Fibroblast of upper back skin (primary cell): ENCODE data around the gene TESMIN.
A peak's percentile ranks its signal among the peaks of the same experiment; 100 is the strongest.

Source experiments
- DNase-seq: peaks from one replicate; pipeline ENCODE4 v3.0.0-alpha.2; 2013

TESMIN gene

DNA sequence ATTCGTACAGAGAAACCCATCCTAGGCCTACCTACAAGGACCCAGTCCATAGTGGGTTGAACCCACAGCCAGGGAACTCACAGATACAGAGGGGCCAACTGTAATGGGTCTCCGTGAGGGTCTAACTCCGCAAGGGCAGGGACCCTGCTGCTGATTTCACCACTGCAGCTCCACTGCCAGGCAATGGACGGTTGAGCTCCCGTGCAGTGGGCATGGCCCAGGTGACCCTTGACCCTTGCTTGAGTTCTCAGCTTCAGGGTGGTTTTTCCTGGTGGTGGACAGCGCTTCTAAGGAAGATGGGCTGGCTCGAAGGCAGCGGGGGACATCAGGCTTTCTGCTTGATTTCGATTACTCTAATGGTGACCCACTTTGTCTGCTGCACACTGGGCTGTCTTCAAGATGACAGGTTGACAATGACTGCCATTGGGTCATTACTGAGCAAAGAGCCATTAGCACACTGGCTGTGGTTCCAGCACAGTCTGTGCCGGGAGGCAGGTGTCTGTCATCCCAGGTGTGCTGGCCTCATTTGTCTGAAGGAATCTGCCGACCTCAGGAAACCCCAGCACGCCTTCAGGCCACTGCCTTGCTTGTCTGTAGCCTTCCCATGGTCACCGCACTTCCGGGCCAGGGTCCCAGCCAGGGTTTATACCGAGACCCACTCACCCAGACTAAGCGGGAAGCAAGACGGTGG is 70.6 kb downstream of the TESMIN start:
- DNase-seq: no peak

DNA sequence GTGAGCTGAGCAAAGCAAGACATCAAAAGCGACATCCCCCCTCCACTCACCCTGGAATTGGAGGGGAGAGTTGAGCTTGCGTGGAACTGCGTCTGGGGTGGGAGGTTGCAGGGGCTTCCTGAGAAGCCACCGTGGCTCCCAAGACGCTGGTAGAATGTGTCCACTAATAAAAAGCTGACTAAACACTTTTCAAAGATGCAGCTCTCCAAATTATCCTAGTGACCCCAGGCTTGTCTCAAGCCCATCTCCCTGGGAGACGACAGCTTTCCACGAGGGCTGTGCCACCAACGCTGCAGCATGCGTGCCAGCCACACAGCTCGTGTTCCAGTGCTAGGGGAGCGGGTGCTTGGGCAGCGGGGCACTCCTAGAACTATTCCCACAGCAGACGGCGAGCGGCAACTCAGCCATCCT is 73.3 kb downstream of the TESMIN start:
- no peak for DNase-seq

DNA sequence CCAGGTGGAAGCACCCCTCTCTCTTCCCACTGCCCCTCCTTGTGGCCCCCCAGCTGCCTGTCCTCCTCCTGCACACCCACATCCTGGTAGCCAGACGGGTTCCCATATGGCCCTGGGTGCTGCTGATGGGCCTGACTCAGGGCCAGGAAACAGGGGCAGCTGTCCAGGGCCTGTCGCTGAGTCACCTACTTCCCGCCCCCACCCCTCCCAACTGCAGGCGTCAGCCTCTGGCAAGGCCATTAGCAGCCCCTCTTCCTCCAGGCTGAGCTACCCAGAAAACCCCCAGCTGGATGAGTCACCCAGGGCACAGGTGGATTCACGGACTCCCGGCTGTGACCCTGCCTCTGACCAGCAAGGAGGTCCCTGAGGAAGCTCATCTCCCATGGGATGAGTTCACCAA is 73.9 kb downstream of the TESMIN start:
- peak; percentile 76 for DNase-seq

DNA sequence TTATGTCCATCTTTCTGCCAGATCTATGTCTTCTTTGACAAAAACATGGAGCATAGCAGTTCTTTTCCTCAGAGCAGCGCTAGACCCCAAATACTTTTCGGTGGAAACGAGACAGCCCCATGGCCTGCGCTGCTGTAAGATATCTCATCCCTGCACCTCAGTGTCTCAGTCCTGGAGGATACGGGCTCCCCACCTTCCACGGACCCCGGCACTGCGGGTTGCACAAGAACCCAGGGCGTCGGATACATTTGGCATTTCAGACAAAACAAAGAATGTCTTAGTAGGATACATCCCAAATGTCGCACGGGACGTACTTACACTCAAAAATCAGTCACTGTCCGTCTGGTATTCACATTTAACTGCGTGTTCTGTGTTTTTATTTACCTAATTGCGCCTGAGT is 76.9 kb downstream of the TESMIN start:
- no peak for DNase-seq

DNA sequence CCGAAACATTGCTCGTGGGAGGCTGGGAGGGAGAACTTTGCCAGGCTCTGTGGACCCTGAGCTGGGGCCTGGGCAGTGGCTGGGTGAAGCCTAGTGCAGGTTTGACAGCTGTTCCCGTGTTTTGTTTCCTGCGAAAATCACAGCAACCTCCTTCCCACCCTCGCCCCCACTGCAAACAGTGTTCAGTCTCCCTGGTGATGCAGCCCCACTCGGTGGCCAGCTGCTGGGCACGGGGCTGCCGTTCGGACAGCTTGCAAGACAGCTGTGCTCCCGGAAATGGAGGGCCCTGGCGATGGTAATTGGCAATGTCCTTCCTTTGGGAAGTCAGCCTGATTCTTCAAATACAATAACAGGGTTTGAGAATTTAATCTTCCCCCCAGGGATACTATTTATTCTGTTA is 77.3 kb downstream of the TESMIN start:
- no peak for DNase-seq

DNA sequence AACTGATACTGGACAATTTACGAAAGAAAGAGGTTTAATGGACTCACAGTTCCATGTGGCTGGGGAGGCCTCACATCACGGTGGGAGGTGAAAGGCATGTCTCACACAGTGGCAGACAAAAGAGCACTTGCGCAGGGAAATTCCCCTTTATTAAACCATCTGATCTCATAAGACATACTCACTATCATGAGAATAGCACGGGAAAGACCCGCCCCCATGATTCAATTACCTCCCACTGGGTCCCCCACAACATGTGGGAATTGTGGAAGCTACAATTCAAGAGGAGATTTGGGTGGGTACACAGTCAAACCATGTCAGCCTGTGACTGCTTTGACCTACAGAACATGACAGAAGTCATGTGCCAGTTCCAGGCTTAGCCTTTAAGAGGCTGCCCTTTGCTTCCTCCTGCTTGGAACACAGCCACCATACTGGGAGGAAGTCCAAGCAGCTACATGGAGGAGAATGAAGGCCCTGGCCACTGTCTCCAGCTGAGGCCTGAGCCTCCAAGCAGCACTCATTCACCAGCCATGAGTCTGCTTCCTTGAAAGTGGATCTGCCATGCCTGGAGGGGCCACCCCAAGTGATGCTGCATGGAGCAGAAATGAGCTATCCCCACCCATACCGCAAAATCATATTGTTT is 77.9 kb downstream of the TESMIN start:
- DNase-seq: no peak

DNA sequence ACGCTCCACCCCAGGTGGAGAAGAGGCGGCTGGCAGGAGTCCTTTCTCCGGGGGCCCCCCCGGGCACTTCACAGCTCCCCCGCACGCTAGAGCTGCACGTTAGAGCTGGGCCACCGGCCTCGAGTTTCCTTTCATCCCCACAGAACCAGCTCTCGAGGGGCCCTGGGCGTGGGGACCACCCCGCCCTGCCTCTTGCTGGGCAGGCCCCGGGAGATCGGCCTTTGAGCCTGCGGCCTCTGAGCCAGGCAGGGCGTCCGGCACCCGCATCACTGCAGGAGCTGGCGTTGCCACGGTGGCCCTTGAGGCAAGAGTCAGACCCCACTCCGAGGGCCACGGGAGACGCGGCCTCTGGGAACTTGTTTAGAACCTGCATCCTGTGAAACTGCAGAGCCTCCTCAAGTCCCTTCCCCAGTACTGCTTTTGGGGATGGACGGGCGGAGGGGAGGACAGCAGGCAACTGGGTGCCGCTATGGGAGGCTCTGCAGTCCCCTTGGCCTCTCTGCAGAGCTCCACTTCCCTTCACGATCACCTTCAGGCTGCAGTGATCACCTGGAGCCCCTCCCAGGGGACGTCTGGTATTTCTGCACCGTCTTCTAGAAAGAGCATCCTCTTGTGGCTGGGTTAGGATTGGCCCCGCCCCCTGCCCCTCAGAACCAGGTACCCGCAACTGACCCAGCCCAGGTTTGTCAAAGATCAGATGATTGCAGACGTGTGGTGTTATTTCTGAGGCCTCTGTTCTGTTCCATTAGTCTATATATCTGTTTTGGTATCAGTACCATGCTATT is 80.9 kb downstream of the TESMIN start:
- DNase-seq: no peak

DNA sequence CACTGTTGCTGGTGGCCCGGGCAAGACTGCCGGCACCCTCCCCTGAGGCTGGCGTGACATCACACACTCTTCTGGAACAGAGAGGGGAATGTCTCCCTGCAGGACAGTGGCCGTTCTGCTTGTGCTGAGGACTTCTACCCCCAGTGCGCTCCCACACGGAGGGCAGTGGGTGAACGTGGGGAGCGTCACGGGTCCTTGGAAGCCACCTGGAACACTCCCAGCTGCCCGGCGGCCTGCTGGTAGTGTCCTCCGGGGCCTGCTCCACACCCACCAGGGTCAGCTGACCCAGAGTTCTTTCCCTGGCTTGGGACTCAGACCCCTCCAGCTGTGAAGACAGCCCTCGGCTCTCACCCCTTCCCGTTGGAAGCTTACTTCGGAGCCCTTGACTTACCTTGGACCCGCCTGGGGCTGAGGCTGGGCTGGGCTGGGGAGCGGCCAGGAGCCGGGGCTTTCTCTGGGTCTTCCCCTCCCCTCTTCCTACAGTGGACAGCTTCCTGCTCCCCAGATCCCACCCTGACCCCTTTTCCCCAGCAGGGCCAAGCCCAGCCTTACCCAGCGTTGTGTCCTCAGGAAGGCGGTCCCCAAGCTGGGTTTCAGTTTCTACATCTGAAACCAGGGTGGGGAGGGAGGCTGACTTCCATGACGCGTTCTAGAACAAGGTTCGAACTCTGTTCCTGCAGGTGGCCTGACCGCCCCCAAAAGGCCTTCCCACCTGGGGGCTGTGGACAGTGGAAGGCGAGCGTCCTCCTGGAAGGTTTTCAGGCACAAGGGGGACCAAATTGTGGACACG is 81.8 kb downstream of the TESMIN start:
- no peak for DNase-seq

DNA sequence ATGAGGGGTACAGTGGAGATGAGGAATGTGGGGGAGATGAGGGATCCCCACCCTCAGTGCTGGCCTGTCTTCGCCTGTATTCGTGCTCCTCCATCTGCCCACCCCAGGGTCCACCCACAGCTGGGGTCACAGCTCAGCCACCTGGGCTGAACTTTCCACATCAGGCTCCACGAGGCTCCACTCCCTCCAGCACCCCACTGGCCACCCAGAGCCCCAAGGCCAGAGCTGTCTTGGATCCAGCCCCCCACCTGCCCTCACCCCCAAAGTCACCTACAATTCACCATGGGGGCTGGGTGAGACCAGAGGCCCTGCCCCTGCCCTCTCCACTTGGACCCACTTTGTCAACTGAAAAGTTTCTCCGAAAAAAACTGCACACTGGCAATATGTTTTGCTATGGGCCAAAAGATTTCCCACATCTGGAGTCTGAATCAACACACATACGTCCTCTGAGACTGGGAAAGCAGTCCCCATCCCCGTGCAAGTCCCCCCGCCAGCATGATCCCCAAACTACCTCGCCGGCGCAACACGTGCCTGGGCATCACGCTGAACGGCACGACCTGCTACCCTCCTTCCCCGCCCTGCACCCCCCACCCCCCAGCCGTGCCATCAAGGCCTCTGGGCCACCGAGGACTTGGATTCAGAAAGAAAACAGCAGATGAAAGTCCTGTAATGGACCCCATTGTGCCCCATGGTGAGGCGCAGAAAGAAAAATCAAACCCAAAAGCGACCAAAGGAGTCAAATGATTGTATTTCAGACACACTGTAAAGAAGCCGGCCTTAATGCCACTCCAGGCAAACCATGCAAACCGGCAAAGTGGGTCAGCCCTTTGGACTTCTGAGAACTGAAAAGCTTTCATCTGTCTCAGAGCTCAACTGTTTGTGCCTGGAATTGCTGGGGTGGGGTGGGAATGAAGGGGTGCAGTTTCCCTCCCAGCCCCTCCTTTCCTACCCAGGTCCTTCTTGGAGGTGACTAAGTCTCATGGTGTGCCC is 83.5 kb downstream of the TESMIN start:
- no peak for DNase-seq

DNA sequence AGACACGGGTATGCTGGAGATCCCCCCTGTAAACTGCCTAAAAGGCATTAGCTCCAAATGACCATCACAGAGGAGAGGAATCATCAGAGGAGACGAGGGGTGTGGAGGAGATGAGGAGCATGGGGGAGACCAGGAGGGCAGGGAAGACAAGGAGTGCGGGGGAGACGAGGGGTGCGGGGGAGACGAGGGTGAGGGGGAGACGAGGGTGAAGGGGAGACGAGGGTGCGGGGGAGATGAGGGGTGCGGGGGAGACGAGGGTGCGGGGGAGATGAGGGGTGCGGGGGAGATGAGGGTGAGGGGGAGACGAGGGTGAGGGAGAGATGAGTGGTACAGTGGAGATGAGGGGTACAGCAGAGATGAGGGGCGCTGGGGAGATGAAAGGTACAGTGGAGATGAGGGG is 84.5 kb downstream of the TESMIN start:
- DNase-seq: no peak

DNA sequence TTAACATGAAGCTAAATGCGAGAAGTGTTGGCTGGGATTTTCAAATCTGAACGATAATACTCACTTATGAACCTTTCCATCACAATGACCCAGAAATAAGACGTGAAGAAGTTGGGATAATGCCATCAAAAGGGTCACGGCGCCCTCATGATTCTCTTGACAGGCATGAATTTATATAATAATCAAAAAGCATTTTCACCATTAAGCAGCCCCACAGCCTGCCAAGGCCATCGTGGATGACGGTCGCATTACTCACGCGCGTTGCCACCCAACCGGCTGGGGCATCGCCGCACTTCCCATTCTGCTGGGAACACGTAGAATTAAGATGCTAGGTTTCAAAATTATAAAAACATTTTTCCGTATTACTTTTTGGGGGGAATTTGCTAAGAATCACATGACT is 85.9 kb downstream of the TESMIN start:
- no peak for DNase-seq

DNA sequence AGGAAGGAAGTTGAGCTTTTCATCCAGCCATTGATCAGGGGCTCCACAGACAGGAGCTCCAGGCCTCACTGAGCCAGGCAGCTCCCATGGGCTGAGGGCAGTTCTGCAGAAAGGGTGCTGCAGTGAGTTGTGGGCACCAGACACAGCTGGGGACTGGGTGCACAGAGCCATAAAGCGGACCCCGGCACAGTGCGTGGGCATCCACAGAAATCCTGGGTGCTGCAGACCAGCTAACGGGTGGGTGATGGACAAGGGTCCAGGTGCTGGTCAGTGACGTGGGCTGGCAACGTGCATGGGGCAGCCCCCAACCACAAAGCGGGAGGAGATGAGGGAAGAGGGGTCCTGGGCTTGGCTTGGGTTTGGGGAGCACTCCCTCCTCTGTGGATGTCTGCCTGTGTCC is 86.4 kb downstream of the TESMIN start:
- DNase-seq: no peak

DNA sequence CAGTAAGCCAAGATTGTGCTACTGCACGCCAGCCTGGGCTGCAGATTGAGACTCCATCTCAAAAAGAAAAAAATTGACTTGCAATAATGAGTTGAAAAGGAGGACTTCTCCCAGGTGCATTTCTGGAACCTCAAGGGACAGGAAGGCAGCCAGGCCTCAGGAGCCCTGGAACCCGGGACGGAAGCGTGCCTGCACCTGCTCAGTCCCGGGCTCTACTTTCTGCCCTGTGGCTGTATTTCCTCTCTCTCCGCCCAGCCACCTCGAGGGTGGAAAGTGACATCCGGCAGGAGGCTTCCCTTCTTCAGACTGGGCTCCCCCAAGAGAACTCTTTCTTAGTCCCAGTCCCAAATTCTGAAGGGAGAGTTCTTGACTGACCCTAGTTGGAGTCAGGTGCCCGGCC is 87.2 kb downstream of the TESMIN start:
- no peak for DNase-seq

DNA sequence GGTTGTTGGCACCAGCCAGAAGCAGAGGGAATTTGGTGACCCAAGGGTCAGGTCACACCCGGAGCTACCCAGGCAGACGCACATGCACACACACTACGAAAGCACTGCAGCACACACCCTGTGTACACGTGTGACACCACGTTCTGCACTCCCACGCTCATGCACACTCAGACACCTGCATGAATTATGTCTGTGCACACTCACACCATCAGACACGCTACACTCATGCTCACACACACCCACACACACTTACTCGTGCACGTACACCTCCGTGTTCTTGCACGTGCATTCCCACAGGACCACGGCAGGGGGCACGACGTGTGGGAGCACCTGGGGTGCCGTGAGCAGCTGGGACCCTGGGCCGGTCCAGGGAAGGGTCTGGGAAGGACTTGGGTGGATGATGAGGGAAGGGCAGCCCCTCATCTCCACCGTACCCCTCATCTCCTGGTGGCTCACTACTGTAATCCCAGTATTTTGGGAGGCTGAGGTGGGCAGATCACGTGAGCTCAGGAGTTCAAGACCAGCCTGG is 87.8 kb downstream of the TESMIN start:
- no peak for DNase-seq

DNA sequence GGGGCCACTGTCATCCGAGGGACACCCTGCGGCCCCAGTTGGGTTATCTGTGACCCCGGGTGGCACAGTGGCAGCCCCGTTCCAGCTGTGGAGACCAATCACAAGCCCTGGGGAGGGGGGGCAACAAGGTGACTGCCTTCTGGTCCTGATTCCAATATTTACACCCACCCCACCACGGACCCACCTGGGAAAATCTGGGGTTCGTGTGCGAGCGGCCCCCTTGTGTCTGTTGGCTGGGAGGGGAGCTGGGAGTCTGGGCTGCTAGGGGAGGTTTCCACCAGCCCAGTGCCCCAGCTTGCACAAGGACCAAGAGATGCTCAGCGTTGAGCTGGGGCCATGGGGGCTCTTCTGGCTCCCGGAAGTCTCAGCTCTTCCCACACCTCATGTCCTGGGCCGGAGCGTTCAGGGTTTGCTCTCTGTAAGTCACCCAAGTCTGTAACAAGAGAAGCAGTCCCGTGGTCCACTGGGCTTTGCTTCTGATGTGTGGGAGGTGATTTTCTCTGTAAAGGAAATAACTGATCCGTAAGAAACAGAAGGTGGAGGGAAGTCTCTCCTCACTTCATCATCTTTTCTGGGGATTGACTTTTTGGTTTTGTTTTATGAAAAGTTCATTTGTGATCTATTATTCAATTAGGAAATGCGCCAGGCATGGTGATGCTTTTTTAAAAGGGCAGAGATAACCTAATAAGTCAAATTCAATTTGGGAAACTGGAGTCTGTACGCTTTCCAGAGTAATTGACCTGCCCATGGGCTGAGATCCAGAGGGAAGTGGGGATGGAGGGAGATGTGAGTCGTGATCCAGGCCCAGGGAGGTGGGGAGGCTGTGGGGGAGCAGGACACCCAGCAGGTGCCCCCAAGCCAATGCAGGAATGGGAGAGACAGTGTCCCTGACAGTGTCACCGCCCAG is 89.4 kb downstream of the TESMIN start:
- no peak for DNase-seq

DNA sequence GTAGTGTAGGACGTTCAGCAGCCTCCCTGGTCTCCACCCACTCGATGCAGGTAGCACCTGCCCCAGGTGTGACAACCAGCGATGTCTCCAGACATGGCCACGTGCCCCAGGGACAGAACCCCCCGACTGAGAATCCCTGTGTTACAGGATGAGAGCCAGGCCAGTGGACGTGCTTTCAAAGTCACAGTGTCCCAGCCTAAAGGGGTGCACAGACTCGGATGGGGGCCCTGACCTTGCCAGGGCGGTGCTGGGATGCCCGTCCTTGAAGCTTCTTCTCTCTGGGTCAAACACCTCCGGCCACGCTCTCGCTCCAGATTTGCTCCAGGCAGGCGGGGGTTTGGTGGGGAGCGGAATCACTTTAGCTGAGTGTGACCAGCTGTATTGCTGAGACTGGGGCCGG is 90.3 kb downstream of the TESMIN start:
- DNase-seq: no peak

DNA sequence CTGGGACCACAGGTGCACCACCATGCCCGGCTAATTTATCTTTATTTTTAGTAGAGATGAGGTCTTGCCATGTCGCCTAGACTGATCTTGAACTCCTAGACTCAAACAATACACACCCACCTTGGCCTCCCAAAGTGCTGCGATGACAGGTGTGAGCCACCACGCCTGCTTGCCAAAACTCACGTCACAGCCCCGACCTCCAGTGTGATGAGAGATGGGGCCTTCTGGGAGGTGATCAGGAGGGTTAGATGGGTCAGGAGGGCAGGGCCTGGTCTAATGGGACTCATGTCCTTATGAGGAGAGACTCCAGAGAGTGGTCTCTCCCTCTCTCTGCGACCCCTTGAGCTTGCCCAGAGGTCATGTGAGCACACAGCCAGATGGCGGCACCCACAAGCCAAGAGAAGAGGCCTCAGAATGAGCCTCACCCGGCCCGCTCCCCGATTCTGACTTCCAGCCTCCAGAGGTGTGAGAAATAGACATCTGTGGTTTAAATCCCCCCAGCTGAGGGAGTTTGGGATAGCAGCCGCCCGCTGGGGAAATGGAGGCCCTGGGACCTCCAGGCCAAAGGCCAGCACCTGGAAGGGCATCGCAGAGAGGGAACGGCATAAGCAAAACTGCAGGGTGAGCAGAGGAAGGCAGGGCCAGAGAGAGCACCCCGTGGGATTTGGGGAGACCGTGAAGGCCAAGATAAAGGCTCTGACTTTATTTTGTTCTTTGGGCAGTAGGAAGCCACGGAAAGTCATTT is 91.1 kb downstream of the TESMIN start:
- DNase-seq: no peak

DNA sequence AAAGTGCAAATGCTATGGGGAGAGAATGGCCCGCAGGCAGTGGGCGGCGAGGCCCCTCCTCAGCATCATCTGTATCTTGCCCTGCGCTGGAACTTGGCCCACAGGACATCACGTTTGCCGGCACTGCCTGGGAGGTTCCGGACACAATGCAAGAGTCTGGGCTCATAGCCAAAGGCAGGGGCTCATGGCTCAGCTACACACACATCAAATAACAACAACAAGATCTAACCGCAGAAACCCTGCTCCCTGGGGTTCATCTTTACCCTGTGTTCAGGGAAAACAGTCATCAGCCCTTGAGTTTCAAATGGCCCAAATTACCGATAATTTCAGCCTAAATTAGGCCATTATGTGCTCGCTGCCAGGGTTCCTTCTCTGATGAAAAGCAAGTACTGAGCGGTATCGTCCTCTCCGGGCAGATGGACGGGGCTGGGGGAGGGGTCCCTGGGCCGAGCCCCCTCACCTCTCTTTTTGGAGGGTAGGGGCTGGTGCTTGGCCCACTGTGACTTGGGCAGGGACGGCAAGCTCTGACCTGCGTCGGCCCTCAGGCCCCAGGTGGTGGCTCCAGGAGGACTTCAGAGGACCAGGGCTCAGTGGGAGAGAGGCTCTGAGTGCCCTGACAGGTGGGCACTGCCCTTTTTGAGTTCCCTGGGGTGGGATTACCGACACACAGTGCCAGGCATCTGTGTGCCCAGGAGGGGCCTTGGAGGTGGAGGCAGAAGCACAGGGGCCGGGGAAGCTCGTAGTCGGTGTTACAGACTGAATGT is 92.0 kb downstream of the TESMIN start:
- peak; percentile 95 for DNase-seq

DNA sequence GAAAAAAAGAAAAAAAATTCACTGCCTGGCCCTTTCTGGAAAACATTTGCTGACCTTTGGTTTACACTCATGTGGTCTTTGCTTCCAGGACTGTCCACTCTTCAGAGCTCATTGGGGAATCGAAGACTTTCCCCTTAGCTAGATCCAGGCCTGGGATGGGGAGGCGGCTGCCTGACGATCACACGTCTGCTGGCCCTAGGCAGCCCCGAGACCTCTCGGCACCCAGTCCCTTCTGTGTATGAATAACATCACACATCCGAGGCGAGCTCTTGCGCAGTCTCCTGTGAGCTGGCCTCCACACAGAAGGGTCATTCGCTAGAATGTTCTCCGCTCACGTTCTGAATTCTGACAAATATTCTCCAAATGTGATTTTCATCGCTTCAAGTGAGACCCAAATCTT is 92.7 kb downstream of the TESMIN start:
- DNase-seq: no peak
